Esophagus muscularis mucosa (tissue), 4 donors: Measurements from ENCODE around the gene THRB. TPM values are rescaled to one million over a fixed set of nuclear protein-coding genes. Genes with fewer than 3 reads are reported as not detected.

Source experiments
- DNase-seq: peaks from one replicate; pipeline ENCODE4 v3.0.0-alpha.2; 2017; ENCODE audit errors: extremely low spot score
- H3K27ac ChIP-seq, 4 donors: fragments of 200-600 bp; sonication (generic); replicated peaks in 1 of 4; 1 replicate in 3 of 4; 2 replicates in 1 of 4; pipeline ENCODE4 v1.5.1; 2016 to 2019; ENCODE audit warnings: mild to moderate bottlenecking in 1 of 4
- H3K27me3 ChIP-seq, 4 donors: fragments of 200-600 bp; sonication (generic); one replicate each; pipeline versions ENCODE4 v1.5.1 to v1.6.0; 2016 to 2019
- H3K36me3 ChIP-seq, 4 donors: fragments of 200-600 bp; sonication (generic); one replicate each; pipeline ENCODE4 v1.5.1; 2016 to 2019
- H3K4me1 ChIP-seq, 4 donors: fragments of 200-600 bp; sonication (generic); one replicate each; pipeline ENCODE4 v1.5.1; 2016 to 2019
- H3K4me3 ChIP-seq, 4 donors: fragments of 200-600 bp; sonication (generic); 1 replicate in 2 of 4; 2 replicates in 2 of 4; pipeline ENCODE4 v1.5.1; 2016 to 2019; ENCODE audit warnings: mild to moderate bottlenecking in 4 of 4, moderate library complexity in 1 of 4
- H3K9me3 ChIP-seq, 4 donors: fragments of 200-600 bp; sonication (generic); 1 replicate in 3 of 4; 2 replicates in 1 of 4; pipeline ENCODE4 v1.5.1; 2016 to 2019
- EP300 ChIP-seq: sonication (generic); formaldehyde crosslinking; IDR thresholded peaks from one replicate; pipeline ENCODE4 v1.6.1; 2017; ENCODE audit warnings: antibody characterized with exemption
- POLR2A ChIP-seq: fragments of 450-650 bp; IDR thresholded peaks from one replicate; pipeline ENCODE4 v1.6.1; 2017; ENCODE audit warnings: antibody characterized with exemption, moderate library complexity, mild to moderate bottlenecking, low read depth
- POLR2AphosphoS5 ChIP-seq, 2 donors: sonication (generic); formaldehyde crosslinking; IDR thresholded peaks; one replicate each; pipeline ENCODE4 v1.6.1; 2017; ENCODE audit warnings: antibody characterized with exemption in 2 of 2
- WGBS: methylation state at CpG from one replicate; pipeline ENCODE4 v1.1.5; 2018; 5-methylcytosine and 5-hydroxymethylcytosine counted together
- intact Hi-C: fragments of 100-400 bp; cut with DNase I; formaldehyde crosslinking; loops from one replicate; pipeline ENCODE4 v1.15.1; 2023
- total RNA-seq, 4 donors: library from RNA; depleted of rRNA; stranded (reverse); fragments of >200 nt; gene quantifications; one replicate each; pipeline versions ENCODE4 v1.1.0 to v1.2.1, GENCODE V29; 2016
- TF ChIP-seq, protein P1 (sequence below), 3 experiments: fragments of 200-600 bp in 2 of 3; fragments of 450-650 bp in 1 of 3; sonication (generic) in 2 of 3; IDR thresholded peaks; one replicate each; pipeline ENCODE4 v1.5.1; 2017 to 2019; ENCODE audit warnings: antibody characterized with exemption in 3 of 3, mild to moderate bottlenecking in 2 of 3, moderate library complexity in 1 of 3

THRB gene
- total RNA-seq, 4 donors from 2014 or later = 31.5 to 68.6 (median 39.3) TPM

DNA sequence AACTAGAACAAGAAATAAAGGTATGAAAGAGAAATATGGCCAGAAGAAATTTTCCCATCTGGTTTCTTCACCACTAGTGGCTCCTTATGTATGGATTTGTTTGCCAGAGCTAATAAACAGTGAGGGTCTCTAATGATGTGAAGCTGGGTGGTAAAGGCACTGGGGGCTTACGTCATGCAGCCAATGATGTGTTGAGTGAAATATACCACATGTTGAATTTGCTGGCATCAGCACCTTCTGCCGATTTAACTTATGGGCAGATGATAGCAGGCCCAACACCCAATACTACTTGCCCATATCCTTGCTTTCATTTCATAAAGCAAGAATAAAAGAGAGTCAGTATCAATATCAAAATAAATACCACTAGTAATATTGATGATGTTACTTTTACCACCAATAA lies 133.0 kb downstream of the THRB start:
- H3K36me3 ChIP-seq = no peaks in the 10 kb centered on the region
- H3K27me3 ChIP-seq = no peaks in the 10 kb centered on the region
- no peak for DNase-seq
- no peak overlapping the region for H3K27ac ChIP-seq
- TF ChIP-seq EP300 = no peak
- TF ChIP-seq, protein P1, sequence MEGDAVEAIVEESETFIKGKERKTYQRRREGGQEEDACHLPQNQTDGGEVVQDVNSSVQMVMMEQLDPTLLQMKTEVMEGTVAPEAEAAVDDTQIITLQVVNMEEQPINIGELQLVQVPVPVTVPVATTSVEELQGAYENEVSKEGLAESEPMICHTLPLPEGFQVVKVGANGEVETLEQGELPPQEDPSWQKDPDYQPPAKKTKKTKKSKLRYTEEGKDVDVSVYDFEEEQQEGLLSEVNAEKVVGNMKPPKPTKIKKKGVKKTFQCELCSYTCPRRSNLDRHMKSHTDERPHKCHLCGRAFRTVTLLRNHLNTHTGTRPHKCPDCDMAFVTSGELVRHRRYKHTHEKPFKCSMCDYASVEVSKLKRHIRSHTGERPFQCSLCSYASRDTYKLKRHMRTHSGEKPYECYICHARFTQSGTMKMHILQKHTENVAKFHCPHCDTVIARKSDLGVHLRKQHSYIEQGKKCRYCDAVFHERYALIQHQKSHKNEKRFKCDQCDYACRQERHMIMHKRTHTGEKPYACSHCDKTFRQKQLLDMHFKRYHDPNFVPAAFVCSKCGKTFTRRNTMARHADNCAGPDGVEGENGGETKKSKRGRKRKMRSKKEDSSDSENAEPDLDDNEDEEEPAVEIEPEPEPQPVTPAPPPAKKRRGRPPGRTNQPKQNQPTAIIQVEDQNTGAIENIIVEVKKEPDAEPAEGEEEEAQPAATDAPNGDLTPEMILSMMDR (IDR thresholded peaks at IDR 0.05) = no peak
- no peak for TF ChIP-seq POLR2A
- TF ChIP-seq POLR2AphosphoS5 (IDR thresholded peaks at IDR 0.05) = no peak
- no peak overlapping the region for H3K4me3 ChIP-seq
- no peaks in the 10 kb centered on the region for H3K9me3 ChIP-seq
- intact Hi-C loops = loop anchor here (5.0 kb wide), 1 partner anchor 136 kb away; no protein-coding TSS in a partner anchor
- peaks cover 24 to 51% (median 49%) of the 10 kb centered on the region in 4 donors for H3K4me1 ChIP-seq
- WGBS = 75% methylated on average over 2 of the region's 2 CpGs

DNA sequence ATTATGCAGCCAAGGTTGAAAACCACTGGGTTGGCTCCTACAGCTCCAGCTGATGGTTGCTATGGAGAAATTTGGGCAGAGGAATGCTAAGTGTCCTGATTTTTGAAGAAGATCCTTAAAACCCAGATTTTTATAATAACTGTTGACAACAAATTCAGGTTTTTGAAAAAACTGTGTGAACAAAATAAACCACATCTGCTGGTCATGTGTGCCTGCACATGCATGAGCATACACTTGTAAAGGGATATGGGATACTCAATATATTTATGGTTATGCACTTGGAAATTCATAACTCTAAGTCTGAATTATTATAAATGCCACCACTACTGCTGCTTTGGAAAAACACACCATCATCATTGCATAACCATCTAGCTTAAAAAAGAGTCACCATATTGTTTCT lies 133.7 kb downstream of the THRB start:
- Histone ChIP-seq H3K27ac (no peak overlapping the region), H3K4me1 (peaks cover 24 to 53% (median 49%) of the 10 kb centered on the region in 4 donors), H3K4me3 (no peak overlapping the region), H3K9me3 (no peaks in the 10 kb centered on the region), H3K36me3 (no peaks in the 10 kb centered on the region), H3K27me3 (no peaks in the 10 kb centered on the region)
- no peak for TF ChIP-seq EP300
- no peak for TF ChIP-seq POLR2AphosphoS5 (IDR thresholded peaks at IDR 0.05)
- TF ChIP-seq POLR2A = no peak
- TF ChIP-seq, protein P1 (IDR thresholded peaks at IDR 0.05) = no peak
- DNase-seq = no peak
- intact Hi-C loops = loop anchor here (5.0 kb wide), 1 partner anchor 136 kb away; no protein-coding TSS in a partner anchor

DNA sequence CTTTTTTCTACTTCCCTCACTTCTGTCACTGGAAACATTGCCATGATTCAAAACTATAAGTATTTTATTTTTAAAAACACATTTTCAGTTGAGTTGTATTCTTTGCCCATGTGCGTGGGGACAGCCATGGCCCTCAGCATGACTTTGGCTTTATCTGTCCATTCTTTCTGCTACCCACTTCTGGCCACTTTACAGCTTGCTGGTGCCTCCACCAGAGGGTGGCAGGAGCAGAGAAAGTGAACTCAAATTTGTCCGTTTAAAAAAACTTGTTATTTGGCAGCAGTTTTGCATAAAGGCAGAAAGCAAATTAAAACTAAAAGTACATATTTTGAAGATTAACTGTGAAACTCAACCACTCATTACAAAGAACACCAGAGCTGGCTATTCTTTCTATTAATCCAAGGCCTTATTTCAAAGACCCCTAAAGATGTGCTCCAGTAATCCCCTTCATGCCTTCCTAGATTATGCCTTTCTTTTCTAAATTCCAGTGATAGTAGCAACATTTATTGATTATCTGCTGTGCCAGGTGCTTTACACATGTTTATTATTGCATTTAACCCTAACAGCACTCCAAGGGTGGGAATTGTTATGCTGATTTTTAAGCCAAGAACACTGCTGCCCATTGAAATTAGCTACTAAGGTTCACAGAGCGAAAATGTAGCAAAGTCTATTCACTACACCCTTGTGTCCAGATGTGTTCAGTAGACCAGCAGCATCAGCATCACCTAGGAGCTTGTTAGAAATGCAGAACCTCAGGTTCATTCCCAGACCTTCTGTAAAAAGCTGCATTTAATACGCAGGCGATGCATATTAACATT lies 134.8 kb downstream of the THRB start:
- no peaks in the 10 kb centered on the region for H3K9me3 ChIP-seq
- H3K27me3 ChIP-seq = no peaks in the 10 kb centered on the region
- WGBS = 81% methylated on average over 5 of the region's 5 CpGs
- no peaks in the 10 kb centered on the region for H3K36me3 ChIP-seq
- intact Hi-C loops = loop anchor here (5.0 kb wide), 1 partner anchor 137 kb away; no protein-coding TSS in a partner anchor
- DNase-seq = no peak
- H3K4me1 ChIP-seq = peaks cover 14 to 47% (median 41%) of the 10 kb centered on the region in 4 donors
- TF ChIP-seq, protein P1 (IDR thresholded peaks at IDR 0.05) = peak; percentile 29 to 42 (median 35)
- TF ChIP-seq POLR2AphosphoS5 (IDR thresholded peaks at IDR 0.05) = no peak
- no peak for TF ChIP-seq POLR2A
- TF ChIP-seq EP300 = no peak
- H3K27ac ChIP-seq = no peak overlapping the region
- H3K4me3 ChIP-seq = no peak overlapping the region

DNA sequence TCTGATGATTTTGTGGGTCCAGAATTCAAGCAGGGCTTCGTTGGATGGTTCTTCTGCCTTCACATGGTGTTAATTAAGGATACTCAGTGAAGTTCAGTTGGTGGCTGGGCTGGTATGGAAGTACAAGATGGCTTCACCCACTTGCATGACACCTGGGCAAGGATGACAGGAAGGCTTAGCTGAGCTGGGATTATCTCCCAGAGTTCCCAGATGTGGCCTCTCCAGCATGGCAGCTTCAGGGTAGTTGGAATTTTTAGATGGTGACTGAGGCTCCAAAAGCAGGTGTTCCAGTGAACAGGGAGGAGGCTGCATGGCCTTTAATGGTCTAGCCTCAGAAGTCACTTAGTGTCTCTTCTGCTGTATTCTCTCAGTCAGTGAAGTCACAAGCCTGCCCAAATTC lies 135.5 kb downstream of the THRB start:
- H3K27ac ChIP-seq = no peak overlapping the region
- DNase-seq = no peak
- TF ChIP-seq POLR2A = no peak
- TF ChIP-seq EP300 = no peak
- TF ChIP-seq POLR2AphosphoS5 (IDR thresholded peaks at IDR 0.05) = no peak
- TF ChIP-seq, protein P1 (IDR thresholded peaks at IDR 0.05) = no peak
- H3K4me3 ChIP-seq = no peak overlapping the region
- 87% methylated on average over 1 of the region's 1 CpG for WGBS
- H3K36me3 ChIP-seq = no peaks in the 10 kb centered on the region
- H3K9me3 ChIP-seq = no peaks in the 10 kb centered on the region
- intact Hi-C loops = no loop called here
- H3K27me3 ChIP-seq = no peaks in the 10 kb centered on the region
- H3K4me1 ChIP-seq = peaks cover 9 to 42% (median 35%) of the 10 kb centered on the region in 4 donors
